RKO (cell line): ENCODE measurements around the gene ZNF821.
"Not testable (repeated sequence)": the region's sequence is repeated elsewhere in the genome, so short reads cannot be mapped to it uniquely, and the experiment has no call there.

Source experiments
- DNase-seq: peaks from one replicate; pipeline ENCODE4 v3.0.0-alpha.2; 2016; ENCODE audit warnings: low spot score

Gene ZNF821

GRCh38 chr16:71883849-71884638 lies at the start of gene ZNF821:
TSS of gene ZNF821 (minus strand) at chr16:71884182. CDS start at chr16:71879946, 4,236 bp downstream.
- DNase-seq: peak; percentile 76

GRCh38 chr16:71933017-71933416 lies 49.0 kb upstream of the ZNF821 start:
- no peak for DNase-seq

GRCh38 chr16:71931599-71931998 lies 47.6 kb upstream of the ZNF821 start:
- DNase-seq: no peak

GRCh38 chr16:71931001-71931400 lies 47.0 kb upstream of the ZNF821 start:
- no peak for DNase-seq

- no peak for DNase-seq
Measured at GRCh38 chr16:71930013-71930563, 46.1 kb upstream of the ZNF821 start.

- DNase-seq: no peak
Measured at GRCh38 chr16:71929048-71929447, 45.1 kb upstream of the ZNF821 start.

GRCh38 chr16:71927787-71928186 lies 43.8 kb upstream of the ZNF821 start:
- DNase-seq: no peak

GRCh38 chr16:71927383-71927782 lies 43.4 kb upstream of the ZNF821 start:
- peak; percentile 69 for DNase-seq

GRCh38 chr16:71924710-71925109 lies 40.7 kb upstream of the ZNF821 start:
- DNase-seq: no peak

GRCh38 chr16:71923941-71924690 lies 40.1 kb upstream of the ZNF821 start:
- DNase-seq: no peak

GRCh38 chr16:71920658-71921057 lies 36.7 kb upstream of the ZNF821 start:
- DNase-seq: no peak

- DNase-seq: no peak
Measured at GRCh38 chr16:71919035-71919434, 35.1 kb upstream of the ZNF821 start.

- DNase-seq: no peak
Measured at GRCh38 chr16:71917900-71918299, 33.9 kb upstream of the ZNF821 start.

GRCh38 chr16:71916397-71916920 lies 32.5 kb upstream of the ZNF821 start:
- no peak for DNase-seq

GRCh38 chr16:71915350-71915749 lies 31.4 kb upstream of the ZNF821 start:
- DNase-seq: no peak

GRCh38 chr16:71914802-71915201 lies 30.8 kb upstream of the ZNF821 start:
- no peak for DNase-seq

- DNase-seq: no peak
Measured at GRCh38 chr16:71912534-71913275, 28.7 kb upstream of the ZNF821 start.

- DNase-seq: no peak
Measured at GRCh38 chr16:71911121-71911520, 27.1 kb upstream of the ZNF821 start.

- DNase-seq: not testable (repeated sequence)
Measured at GRCh38 chr16:71905765-71906164, 21.8 kb upstream of the ZNF821 start.

GRCh38 chr16:71904239-71904638 lies 20.3 kb upstream of the ZNF821 start:
- DNase-seq: no peak

GRCh38 chr16:71903608-71904007 lies 19.6 kb upstream of the ZNF821 start:
- no peak for DNase-seq
